Measurements from ENCODE around the gene RIPOR3. TPM values are rescaled to one million over a fixed set of nuclear protein-coding genes. Genes with fewer than 3 reads are reported as not detected.
"Not testable (repeated sequence)": the region's sequence is repeated elsewhere in the genome, so short reads cannot be mapped to it uniquely, and the experiment has no call there.

Gene RIPOR3
- total and polyA plus RNA-seq, 12 donors, result 1.6 to 50.2 (median 3.3) TPM

DNA sequence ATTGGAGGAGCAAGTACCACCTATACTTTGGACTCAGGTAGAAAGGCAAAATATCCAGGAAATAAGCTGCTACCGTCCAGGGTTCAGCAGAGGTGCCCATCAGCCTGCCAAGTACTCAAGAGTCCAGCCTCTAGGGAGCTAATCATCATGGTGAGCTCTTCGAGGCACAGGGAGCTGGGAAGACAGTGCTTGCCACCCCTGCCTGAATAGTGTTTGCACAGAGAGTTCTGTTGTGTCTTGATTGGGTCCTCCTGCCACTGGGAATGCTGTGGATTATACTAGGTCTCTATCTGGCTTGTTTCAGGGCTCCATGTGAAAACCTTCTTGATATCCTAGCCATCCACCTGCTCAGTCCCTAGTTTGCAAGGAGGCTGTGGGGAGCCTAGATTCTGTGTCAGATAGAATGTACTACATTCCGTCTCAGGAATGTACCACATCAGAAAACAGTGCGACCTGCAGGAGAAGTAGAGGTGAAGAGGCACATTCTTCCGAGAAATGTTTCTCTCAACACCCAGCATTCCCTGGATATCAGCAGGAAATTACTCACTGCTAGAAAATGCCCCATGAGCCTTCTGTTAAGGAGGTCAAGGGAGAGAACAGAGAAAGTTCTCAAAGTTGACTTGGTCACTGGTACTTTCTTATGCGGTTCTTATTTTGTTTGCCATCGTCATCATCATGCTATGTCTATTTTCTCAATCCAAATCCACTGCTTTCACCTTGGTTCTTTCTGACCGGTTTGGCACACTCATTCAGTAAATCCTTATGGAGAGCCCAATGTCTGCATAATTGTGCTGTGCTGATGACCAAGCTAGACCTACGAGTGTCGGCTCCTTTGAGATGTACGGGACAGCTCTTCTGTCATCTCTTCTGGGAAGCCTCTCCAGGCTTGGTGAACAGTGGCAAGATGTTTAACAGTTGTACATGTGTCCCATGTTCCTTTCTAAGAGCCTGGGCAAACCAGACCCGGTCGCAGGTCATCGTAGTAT, 150.4 kb downstream of the RIPOR3 start:
- peaks cover 0 to 4% (median 0%) of the 10 kb centered on the region in 9 donors for H3K36me3 ChIP-seq

DNA sequence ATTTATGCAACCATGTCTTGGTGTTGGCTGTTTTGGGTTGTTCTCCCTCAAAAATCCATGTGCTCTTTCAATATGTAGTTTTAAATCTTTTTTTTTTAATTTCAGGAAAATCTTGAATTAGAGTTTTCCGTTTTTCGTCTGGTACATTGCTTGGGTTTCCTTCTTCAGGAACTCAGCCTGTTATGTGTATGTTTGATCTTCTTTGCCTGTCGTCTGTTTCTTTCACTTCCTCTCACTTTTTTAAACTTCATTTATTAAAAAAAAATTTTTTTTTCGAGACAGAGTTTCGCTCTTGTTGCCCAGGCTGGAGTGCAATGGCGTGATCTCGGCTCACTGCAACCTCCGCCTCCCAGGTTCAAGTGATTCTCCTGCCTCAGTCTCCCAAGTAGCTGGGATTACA, 151.5 kb downstream of the RIPOR3 start:
- H3K36me3 ChIP-seq, result not testable (repeated sequence)
- WGBS, 2 donors, result 96% methylated on average over 8 of the region's 8 CpGs
- peaks cover 6 to 96% (median 55%) of the 10 kb centered on the region in 9 donors for H3K4me1 ChIP-seq

More for the DNA sequence above, 150.4 kb downstream of the RIPOR3 start:
- ATAC-seq (peak; percentile 55 to 84 (median 72)), DNase-seq (no peak)
- Histone ChIP-seq H3K9me3 (no peaks in the 10 kb centered on the region), H3K4me1 (peaks cover 6 to 96% (median 49%) of the 10 kb centered on the region in 9 donors), H3K27me3 (no peaks in the 10 kb centered on the region), H3K4me3 (no peak overlapping the region), H3K27ac (peak overlapping the region; percentile 15 to 79 (median 46))
- no peak for TF ChIP-seq CTCF (IDR thresholded peaks at IDR 0.05)
- WGBS, 2 donors, result 56 to 63% methylated on average over 14 of the region's 14 CpGs
- intact Hi-C loops (cut with DNase I), result no loop called here

GRCh38 chr20:50538276-50538675, 153.1 kb downstream of the RIPOR3 start:
- intact Hi-C loops (cut with DNase I), result no loop called here
- TF ChIP-seq CTCF (IDR thresholded peaks at IDR 0.05), result no peak
- Histone ChIP-seq H3K36me3 (no peaks in the 10 kb centered on the region), H3K4me3 (no peak overlapping the region), H3K9me3 (no peaks in the 10 kb centered on the region), H3K27me3 (no peaks in the 10 kb centered on the region), H3K27ac (peak overlapping the region in 1 of 10 donors; percentile 48), H3K4me1 (peaks cover 6 to 95% (median 51%) of the 10 kb centered on the region in 9 donors)
- ATAC-seq, result no peak
- 79 to 81% methylated on average over 4 of the region's 4 CpGs for WGBS, 2 donors
- no peak for DNase-seq

More for the DNA sequence above, 151.5 kb downstream of the RIPOR3 start:
- H3K27me3 ChIP-seq; H3K4me3 ChIP-seq; ATAC-seq; intact Hi-C loops (cut with DNase I); DNase-seq; H3K9me3 ChIP-seq: not testable (repeated sequence)
- peak overlapping the region in 1 of 10 donors; percentile 78 for H3K27ac ChIP-seq

DNA sequence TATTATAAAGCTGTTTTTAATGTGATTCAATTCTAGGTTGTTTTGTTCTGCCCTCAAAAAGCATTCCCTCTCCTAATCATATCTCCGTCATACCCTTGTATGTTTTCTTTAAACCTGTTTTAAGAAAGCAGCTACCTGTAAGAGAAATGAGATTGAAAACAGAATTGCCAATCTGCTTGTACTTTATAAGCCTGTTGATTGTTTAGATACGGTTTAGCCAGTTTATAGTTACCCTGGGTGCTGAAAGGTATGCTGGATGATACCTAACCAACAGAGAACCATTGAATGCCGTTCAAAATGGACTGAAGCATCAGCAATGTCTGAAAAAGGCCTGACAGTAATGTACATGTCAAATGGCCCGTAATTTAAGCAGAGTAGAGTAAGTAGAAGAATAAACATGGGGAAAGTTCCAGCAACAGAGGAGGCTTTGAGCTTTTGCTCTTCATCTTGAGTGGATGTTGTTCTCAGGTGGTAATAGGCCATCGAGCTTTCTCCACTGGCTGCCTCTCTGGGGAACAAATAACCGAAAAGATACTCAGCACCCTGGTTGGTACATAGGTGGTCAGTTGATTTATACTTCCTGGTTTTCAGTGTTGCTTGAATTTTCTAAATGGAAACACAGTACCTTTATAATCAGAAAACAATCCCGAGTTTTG, 153.7 kb downstream of the RIPOR3 start:
- H3K4me3 ChIP-seq, result no peak overlapping the region
- no peak for TF ChIP-seq CTCF (IDR thresholded peaks at IDR 0.05)
- DNase-seq, result no peak
- ATAC-seq, result no peak
- H3K9me3 ChIP-seq, result no peaks in the 10 kb centered on the region
- intact Hi-C loops (cut with DNase I), result no loop called here
- H3K4me1 ChIP-seq, result peaks cover 6 to 94% (median 48%) of the 10 kb centered on the region in 9 donors
- no peaks in the 10 kb centered on the region for H3K27me3 ChIP-seq
- 73 to 76% methylated on average over 7 of the region's 7 CpGs for WGBS, 2 donors
- H3K27ac ChIP-seq, result peak overlapping the region in 1 of 10 donors; percentile 48
- H3K36me3 ChIP-seq, result no peaks in the 10 kb centered on the region
